Mesothelial cell of epicardium (in vitro differentiated cells): ENCODE results near the gene C14orf132. TPM values are rescaled to one million over a fixed set of nuclear protein-coding genes. Genes with fewer than 3 reads are reported as not detected.

Source experiments
- DNase-seq, 2 experiments: peaks; one replicate each; pipeline ENCODE4 v3.0.0; 2021; ENCODE audit warnings: low spot score in 2 of 2; ENCODE audit not compliant: unreplicated experiment in 2 of 2
- H3K27ac Mint-ChIP-seq: 2 replicates; pipeline ENCODE4 v1.8.0; 2021; ENCODE audit warnings: mixed read lengths
- H3K27me3 Mint-ChIP-seq: 2 replicates; pipeline ENCODE4 v1.8.0; 2021; ENCODE audit warnings: low read depth, mixed read lengths
- H3K36me3 Mint-ChIP-seq: 2 replicates; pipeline ENCODE4 v1.8.0; 2021; ENCODE audit warnings: mixed read lengths
- H3K4me1 Mint-ChIP-seq: 2 replicates; pipeline ENCODE4 v1.8.0; 2021; ENCODE audit warnings: mixed read lengths
- H3K4me3 Mint-ChIP-seq: 2 replicates; pipeline ENCODE4 v1.8.0; 2021; ENCODE audit warnings: mild to moderate bottlenecking, moderate library complexity, mixed read lengths
- H3K9me3 Mint-ChIP-seq: 2 replicates; pipeline ENCODE4 v1.8.0; 2021; ENCODE audit warnings: mixed read lengths
- CTCF ChIP-seq: fragments of 200-600 bp; sonication (generic); IDR thresholded peaks from one replicate; pipeline ENCODE4 v1.5.0; 2021; ENCODE audit warnings: antibody characterized with exemption; ENCODE audit not compliant: unreplicated experiment
- total RNA-seq: library from RNA; stranded (reverse); gene quantifications from 3 replicates; pipeline ENCODE4 v1.2.1, GENCODE V29; 2021

C14orf132 gene
- total RNA-seq, 1 donor from 2014 or later: 40.6 TPM

GRCh38 chr14:96117960-96118359 lies 78.8 kb downstream of the C14orf132 start:
- Mint-ChIP-seq H3K27ac (peak overlapping the region; percentile 94), H3K4me3 (no peak overlapping the region), H3K36me3 (peaks cover 9% of the 10 kb centered on the region), H3K9me3 (peaks cover 12% of the 10 kb centered on the region), H3K27me3 (no peaks in the 10 kb centered on the region), H3K4me1 (peaks cover 63% of the 10 kb centered on the region)
- TF ChIP-seq CTCF: no peak
- no peak for DNase-seq

GRCh38 chr14:96118391-96118790 lies 79.2 kb downstream of the C14orf132 start:
- Mint-ChIP-seq H3K27me3 (no peaks in the 10 kb centered on the region), H3K9me3 (peaks cover 8% of the 10 kb centered on the region), H3K4me3 (no peak overlapping the region), H3K36me3 (peaks cover 9% of the 10 kb centered on the region), H3K4me1 (peaks cover 67% of the 10 kb centered on the region), H3K27ac (peak overlapping the region; percentile 94)
- no peak for TF ChIP-seq CTCF
- DNase-seq: no peak

GRCh38 chr14:96119947-96120346 lies 80.8 kb downstream of the C14orf132 start:
- Mint-ChIP-seq H3K9me3 (no peaks in the 10 kb centered on the region), H3K27ac (peak overlapping the region; percentile 88), H3K27me3 (no peaks in the 10 kb centered on the region), H3K4me1 (peaks cover 78% of the 10 kb centered on the region), H3K4me3 (no peak overlapping the region), H3K36me3 (peaks cover 2% of the 10 kb centered on the region)
- TF ChIP-seq CTCF: no peak
- no peak for DNase-seq

- Mint-ChIP-seq H3K9me3 (no peaks in the 10 kb centered on the region), H3K4me3 (no peak overlapping the region), H3K36me3 (no peaks in the 10 kb centered on the region), H3K4me1 (peaks cover 81% of the 10 kb centered on the region), H3K27me3 (no peaks in the 10 kb centered on the region), H3K27ac (peak overlapping the region; percentile 88)
- TF ChIP-seq CTCF: no peak
- no peak for DNase-seq
Observed at GRCh38 chr14:96120392-96120791, 81.2 kb downstream of the C14orf132 start.

- H3K9me3 Mint-ChIP-seq: no peaks in the 10 kb centered on the region
- peaks cover 83% of the 10 kb centered on the region for H3K4me1 Mint-ChIP-seq
- no peak overlapping the region for H3K4me3 Mint-ChIP-seq
- no peak for TF ChIP-seq CTCF
- H3K27ac Mint-ChIP-seq: peak overlapping the region; percentile 88
- H3K36me3 Mint-ChIP-seq: no peaks in the 10 kb centered on the region
- no peak for DNase-seq
- H3K27me3 Mint-ChIP-seq: no peaks in the 10 kb centered on the region
Observed at GRCh38 chr14:96120941-96121340, 81.8 kb downstream of the C14orf132 start.
